ENCODE measurements around the gene DNAJC2.
A peak's percentile ranks its signal among the peaks of the same experiment; 100 is the strongest.

Gene DNAJC2

GRCh38 chr7:103344453-103345149 is at the start of gene DNAJC2:
DNAJC2 (minus strand) TSS chr7:103344767; CDS start chr7:103344622, 145 bp downstream.
- H3K4me3 ChIP-seq (ENCODE audit: control insufficient read depth, low read depth, low read length): peak within 1 kb of the TSS; percentile 71
- TF ChIP-seq CTCF (IDR thresholded peaks at IDR 0.05; ENCODE audit: control insufficient read depth, insufficient read depth, low read depth, low read length, missing control alignments): no peak

GRCh38 chr7:103391976-103392375 is 47.4 kb upstream of the DNAJC2 start:
- no peak overlapping the region for H3K4me3 ChIP-seq (ENCODE audit: control insufficient read depth, low read depth, low read length)
- DNase-seq (ENCODE audit: low read depth): no peak
- TF ChIP-seq CTCF (IDR thresholded peaks at IDR 0.05; ENCODE audit: control insufficient read depth, insufficient read depth, low read depth, low read length, missing control alignments): no peak

More at GRCh38 chr7:103344453-103345149, at the start of gene DNAJC2:
- DNase-seq (ENCODE audit: low read depth): peak; percentile 81

GRCh38 chr7:103391150-103391549 is 46.6 kb upstream of the DNAJC2 start:
- H3K4me3 ChIP-seq (ENCODE audit: control insufficient read depth, low read depth, low read length): no peak overlapping the region
- TF ChIP-seq CTCF (IDR thresholded peaks at IDR 0.05; ENCODE audit: control insufficient read depth, insufficient read depth, low read depth, low read length, missing control alignments): no peak
- no peak for DNase-seq (ENCODE audit: low read depth)

- no peak overlapping the region for H3K4me3 ChIP-seq (ENCODE audit: control insufficient read depth, low read depth, low read length)
- no peak for TF ChIP-seq CTCF (IDR thresholded peaks at IDR 0.05; ENCODE audit: control insufficient read depth, insufficient read depth, low read depth, low read length, missing control alignments)
- no peak for DNase-seq (ENCODE audit: low read depth)
Observed at GRCh38 chr7:103389263-103389662, 44.7 kb upstream of the DNAJC2 start.

- no peak for DNase-seq (ENCODE audit: low read depth)
- no peak overlapping the region for H3K4me3 ChIP-seq (ENCODE audit: control insufficient read depth, low read depth, low read length)
- TF ChIP-seq CTCF (IDR thresholded peaks at IDR 0.05; ENCODE audit: control insufficient read depth, insufficient read depth, low read depth, low read length, missing control alignments): no peak
Observed at GRCh38 chr7:103388469-103389140, 44.0 kb upstream of the DNAJC2 start.

- no peak for TF ChIP-seq CTCF (IDR thresholded peaks at IDR 0.05; ENCODE audit: control insufficient read depth, insufficient read depth, low read depth, low read length, missing control alignments)
- DNase-seq (ENCODE audit: low read depth): no peak
- no peak overlapping the region for H3K4me3 ChIP-seq (ENCODE audit: control insufficient read depth, low read depth, low read length)
Observed at GRCh38 chr7:103387242-103387641, 42.7 kb upstream of the DNAJC2 start.
